GM12891 (cell line): ENCODE data around the gene TNS1.

Experiments
- PAX5 ChIP-seq: IDR thresholded peaks from 2 replicates; pipeline ENCODE4 v1.6.1; 2011; ENCODE audit warnings: low read length, moderate library complexity, mild to moderate bottlenecking; ENCODE audit not compliant: insufficient read depth, severe bottlenecking
- POLR2A ChIP-seq: IDR thresholded peaks from 2 replicates; pipeline ENCODE4 v1.6.1; 2011; ENCODE audit warnings: low read depth, low read length, control low read depth
- POLR2AphosphoS5 ChIP-seq: IDR thresholded peaks from 2 replicates; pipeline ENCODE4 v1.6.1; 2011; ENCODE audit warnings: low read depth, low read length, control low read depth
- POU2F2 ChIP-seq: IDR thresholded peaks from 2 replicates; pipeline ENCODE4 v1.6.1; 2011; ENCODE audit warnings: low read depth, mild to moderate bottlenecking, control low read depth, low read length, moderate library complexity
- SPI1 ChIP-seq: IDR thresholded peaks from 2 replicates; pipeline ENCODE4 v1.6.1; 2011; ENCODE audit warnings: low read depth, low read length, control low read depth
- TAF1 ChIP-seq: IDR thresholded peaks from 2 replicates; pipeline ENCODE4 v1.6.1; 2011; ENCODE audit warnings: low read depth, low read length, control low read depth

GRCh38 chr2:217863883-217864282 is 138.9 kb downstream of the TNS1 start:
- TF ChIP-seq POLR2A (no peak), PAX5 (no peak), TAF1 (no peak), POU2F2 (no peak), SPI1 (no peak), POLR2AphosphoS5 (no peak)
